A549 treated with GW870086 at 1 μM for 4 hours (cell line): ENCODE results near the gene DZANK1. TPM values are rescaled to one million over a fixed set of nuclear protein-coding genes. Genes with fewer than 3 reads are reported as not detected.

Experiments used
- total RNA-seq: library from RNA; stranded (reverse); fragments of 200-300 nt; extraction: Qiagen RNA extraction; gene quantifications from 5 replicates; pipeline ENCODE4 v1.2.3, GENCODE V29; 2022; ENCODE audit warnings: low read depth

The DZANK1 gene
- 2.7 to 3.0 TPM (median 2.9 TPM) in 5 replicates for total RNA-seq

GRCh38 chr20:18466894-18467730 is at the start of gene DZANK1, which contains the start of gene POLR3F:
Gene DZANK1, minus strand, starts transcription at chr20:18467030. Its CDS starts 1,672 bp downstream, at chr20:18465358.
Gene POLR3F, plus strand, starts transcription at chr20:18467390. Its CDS starts 117 bp downstream, at chr20:18467507.

GRCh38 chr20:18507218-18508191 is 40.7 kb upstream of the DZANK1 start, which contains the start of gene SEC23B:
Gene SEC23B, plus strand, starts transcription at chr20:18507940. Its CDS starts 2,896 bp downstream, at chr20:18510836.

GRCh38 chr20:18496740-18497592 is 30.1 kb upstream of the DZANK1 start, which contains the start of gene RBBP9:
Gene RBBP9, minus strand, starts transcription at chr20:18497225. Its CDS starts 58 bp downstream, at chr20:18497167.

Other genes starting within 250 kb of the DZANK1 start
- gene ZNF133, start 178.5 kb downstream of the DZANK1 start, total RNA-seq: 9.5 to 13.5 TPM (median 12.7 TPM) in 5 replicates
- gene POLR3F, start 360 bp upstream of the DZANK1 start, total RNA-seq: 13.6 to 23.7 TPM (median 16.1 TPM) in 5 replicates
- gene RBBP9, start 30.2 kb upstream of the DZANK1 start, total RNA-seq: 12.0 to 17.4 TPM (median 14.4 TPM) in 5 replicates
- 53.4 to 61.2 TPM (median 57.2 TPM) in 5 replicates for gene SEC23B, start 40.9 kb upstream of the DZANK1 start, total RNA-seq
- 127 to 187 TPM (median 135 TPM) in 5 replicates for gene SMIM26, start 100.4 kb upstream of the DZANK1 start, total RNA-seq
- gene DTD1, start 121.0 kb upstream of the DZANK1 start, total RNA-seq: 76.9 to 80.9 TPM (median 77.7 TPM) in 5 replicates